ENCODE results near the gene NRIP1. TPM values are rescaled to one million over a fixed set of nuclear protein-coding genes. Genes with fewer than 3 reads are reported as not detected.
A peak's percentile ranks its signal among the peaks of the same experiment; 100 is the strongest.
"Not testable (repeated sequence)": the region's sequence is repeated elsewhere in the genome, so short reads cannot be mapped to it uniquely, and the experiment has no call there.

Gene NRIP1
- total and polyA plus RNA-seq, 2 experiments from 2014 or later = 9.1 to 16.8 TPM

DNA sequence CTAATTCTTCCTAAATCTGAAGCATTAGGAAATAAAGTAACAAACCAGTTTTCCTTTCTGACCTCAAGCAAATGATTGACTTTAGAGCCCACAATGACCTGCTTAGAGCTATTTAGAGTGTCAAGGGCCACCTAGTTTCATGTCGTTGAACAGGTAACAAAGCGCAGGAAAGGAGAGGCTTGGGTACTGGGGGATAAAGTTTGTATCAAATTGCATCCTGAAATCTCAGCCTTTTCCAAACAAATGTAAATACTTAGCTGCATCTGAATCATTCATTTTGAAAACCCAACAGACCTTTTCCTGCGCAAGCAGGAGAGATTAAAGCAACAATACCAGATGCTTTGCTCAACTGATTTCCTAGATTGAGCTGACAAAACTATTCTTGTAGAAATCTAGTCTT, 121.2 kb downstream of the NRIP1 start:
- Histone ChIP-seq H3K27ac (no peak overlapping the region), H3K27me3 (no peaks in the 10 kb centered on the region), H3K4me3 (no peak overlapping the region), H3K36me3 (no peaks in the 10 kb centered on the region), H3K9me3 (ENCODE audit: low read depth) (no peaks in the 10 kb centered on the region), H3K4me1 (ENCODE audit: low read depth) (no peaks in the 10 kb centered on the region)
- TF ChIP-seq, protein P1, sequence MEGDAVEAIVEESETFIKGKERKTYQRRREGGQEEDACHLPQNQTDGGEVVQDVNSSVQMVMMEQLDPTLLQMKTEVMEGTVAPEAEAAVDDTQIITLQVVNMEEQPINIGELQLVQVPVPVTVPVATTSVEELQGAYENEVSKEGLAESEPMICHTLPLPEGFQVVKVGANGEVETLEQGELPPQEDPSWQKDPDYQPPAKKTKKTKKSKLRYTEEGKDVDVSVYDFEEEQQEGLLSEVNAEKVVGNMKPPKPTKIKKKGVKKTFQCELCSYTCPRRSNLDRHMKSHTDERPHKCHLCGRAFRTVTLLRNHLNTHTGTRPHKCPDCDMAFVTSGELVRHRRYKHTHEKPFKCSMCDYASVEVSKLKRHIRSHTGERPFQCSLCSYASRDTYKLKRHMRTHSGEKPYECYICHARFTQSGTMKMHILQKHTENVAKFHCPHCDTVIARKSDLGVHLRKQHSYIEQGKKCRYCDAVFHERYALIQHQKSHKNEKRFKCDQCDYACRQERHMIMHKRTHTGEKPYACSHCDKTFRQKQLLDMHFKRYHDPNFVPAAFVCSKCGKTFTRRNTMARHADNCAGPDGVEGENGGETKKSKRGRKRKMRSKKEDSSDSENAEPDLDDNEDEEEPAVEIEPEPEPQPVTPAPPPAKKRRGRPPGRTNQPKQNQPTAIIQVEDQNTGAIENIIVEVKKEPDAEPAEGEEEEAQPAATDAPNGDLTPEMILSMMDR (IDR thresholded peaks at IDR 0.05; ENCODE audit: low read depth, low read length) = no peak
- DNase-seq (ENCODE audit: low read depth in 1 of 2, low spot score in 1 of 2) = no peak

DNA sequence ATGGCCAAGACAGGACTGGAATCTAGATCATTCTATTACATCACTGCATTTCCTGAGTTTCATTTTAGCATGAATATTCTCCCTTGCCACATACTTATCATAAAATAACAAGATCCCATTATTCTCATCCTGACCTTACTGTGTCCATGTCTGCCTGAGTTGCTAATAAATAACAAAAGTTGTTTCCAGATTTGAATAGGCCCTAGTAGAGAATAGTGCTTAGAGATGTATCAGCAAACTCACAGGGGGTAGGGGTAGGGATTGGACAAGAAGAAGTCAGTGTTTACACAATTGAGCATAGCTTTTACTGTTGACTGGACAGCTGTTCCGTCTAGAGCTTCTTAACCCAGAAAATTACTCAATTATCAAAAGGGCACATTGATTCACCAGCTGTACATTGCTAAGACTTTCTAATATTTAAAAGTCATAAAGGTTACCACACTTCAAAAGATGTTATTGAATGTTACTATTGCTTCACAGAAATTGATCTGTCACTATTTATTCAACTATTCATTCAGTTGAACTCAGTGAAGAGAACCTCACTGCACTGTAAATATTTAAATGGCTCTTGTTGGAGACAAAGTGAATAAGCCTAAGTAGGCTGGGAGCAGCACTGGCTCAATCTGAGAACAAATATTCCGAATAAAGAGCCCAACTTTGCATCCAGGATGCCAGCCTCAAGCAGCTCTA, 121.9 kb downstream of the NRIP1 start:
- TF ChIP-seq, protein P1 (IDR thresholded peaks at IDR 0.05; ENCODE audit: low read depth, low read length) = no peak
- no peak overlapping the region for H3K27ac ChIP-seq
- no peaks in the 10 kb centered on the region for H3K9me3 ChIP-seq (ENCODE audit: low read depth)
- H3K36me3 ChIP-seq = no peaks in the 10 kb centered on the region
- peak in 1 of 2 donors; percentile 61 for DNase-seq (ENCODE audit: low read depth in 1 of 2, low spot score in 1 of 2)
- H3K27me3 ChIP-seq = no peaks in the 10 kb centered on the region
- no peaks in the 10 kb centered on the region for H3K4me1 ChIP-seq (ENCODE audit: low read depth)
- H3K4me3 ChIP-seq = no peak overlapping the region

GRCh38 chr21:14927324-14927723, 137.5 kb downstream of the NRIP1 start:
- H3K36me3 ChIP-seq; H3K27me3 ChIP-seq; H3K4me1 ChIP-seq (ENCODE audit: low read depth); H3K9me3 ChIP-seq (ENCODE audit: low read depth); H3K27ac ChIP-seq; H3K4me3 ChIP-seq; DNase-seq (ENCODE audit: low read depth in 1 of 2, low spot score in 1 of 2): not testable (repeated sequence)

DNA sequence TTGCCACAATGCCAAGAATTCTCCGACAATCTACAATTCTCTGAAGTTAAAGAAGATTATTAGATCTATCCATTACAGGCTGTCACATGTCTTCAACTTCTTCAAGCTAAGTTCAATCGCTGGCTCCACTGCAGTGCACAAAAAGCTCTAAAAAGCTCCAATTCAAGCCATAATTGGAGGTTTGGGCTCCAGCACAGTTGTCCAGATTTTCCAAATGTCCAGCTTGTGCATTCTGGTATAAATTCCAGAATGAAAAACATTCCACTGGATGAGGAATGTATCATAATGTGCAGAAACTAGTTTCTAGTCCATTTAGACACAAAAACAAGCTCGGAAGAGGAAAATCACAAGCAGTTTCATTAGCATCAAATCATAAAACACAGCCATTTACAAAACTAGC, 138.6 kb downstream of the NRIP1 start:
- Histone ChIP-seq H3K4me3 (no peak overlapping the region), H3K9me3 (ENCODE audit: low read depth) (no peaks in the 10 kb centered on the region), H3K36me3 (no peaks in the 10 kb centered on the region), H3K27me3 (no peaks in the 10 kb centered on the region), H3K27ac (no peak overlapping the region), H3K4me1 (ENCODE audit: low read depth) (no peaks in the 10 kb centered on the region)
- peak in 1 of 2 donors; percentile 54 for DNase-seq (ENCODE audit: low read depth in 1 of 2, low spot score in 1 of 2)
- TF ChIP-seq, protein P1 (IDR thresholded peaks at IDR 0.05; ENCODE audit: low read depth, low read length) = no peak

DNA sequence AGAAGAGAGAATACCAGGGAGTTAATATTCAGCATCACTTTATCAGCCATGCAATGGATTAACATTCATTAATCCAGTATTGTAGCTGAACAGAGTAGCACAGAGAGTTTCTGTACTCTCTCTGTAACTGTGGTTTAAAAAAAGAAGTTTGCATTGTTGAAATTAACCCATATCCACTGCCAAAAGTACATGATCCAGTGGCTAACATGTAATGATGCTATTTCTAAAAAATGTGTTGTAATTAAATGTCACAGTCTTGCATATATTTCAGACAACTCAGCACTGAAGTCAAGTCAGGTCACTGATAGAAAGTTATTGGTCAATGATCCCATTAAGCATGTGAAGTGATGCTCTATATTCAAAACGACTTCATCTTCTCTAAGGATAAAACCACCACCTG, 141.3 kb downstream of the NRIP1 start:
- H3K27me3 ChIP-seq = no peaks in the 10 kb centered on the region
- no peaks in the 10 kb centered on the region for H3K4me1 ChIP-seq (ENCODE audit: low read depth)
- no peaks in the 10 kb centered on the region for H3K36me3 ChIP-seq
- peak in 1 of 2 donors; percentile 72 for DNase-seq (ENCODE audit: low read depth in 1 of 2, low spot score in 1 of 2)
- no peak overlapping the region for H3K4me3 ChIP-seq
- H3K27ac ChIP-seq = no peak overlapping the region
- no peaks in the 10 kb centered on the region for H3K9me3 ChIP-seq (ENCODE audit: low read depth)
- TF ChIP-seq, protein P1 (IDR thresholded peaks at IDR 0.05; ENCODE audit: low read depth, low read length) = no peak

- no peaks in the 10 kb centered on the region for H3K4me1 ChIP-seq (ENCODE audit: low read depth)
- H3K4me3 ChIP-seq = no peak overlapping the region
- no peaks in the 10 kb centered on the region for H3K27me3 ChIP-seq
- no peaks in the 10 kb centered on the region for H3K36me3 ChIP-seq
- no peaks in the 10 kb centered on the region for H3K9me3 ChIP-seq (ENCODE audit: low read depth)
- no peak for DNase-seq (ENCODE audit: low read depth in 1 of 2, low spot score in 1 of 2)
- TF ChIP-seq, protein P1 (IDR thresholded peaks at IDR 0.05; ENCODE audit: low read depth, low read length) = no peak
- H3K27ac ChIP-seq = no peak overlapping the region
These were observed 141.8 kb downstream of the NRIP1 start for GRCh38 chr21:14922980-14923379.

All from cardiac muscle cell (in vitro differentiated cells and primary cell).